Activated naive CD4-positive, alpha-beta T cell treated with anti-CD3 and anti-CD28 coated beads, Interleukin-2, amount 50 U/mL, for 16 hours (primary cell): ENCODE data around the gene F10.

ENCODE experiments used
- DNase-seq: peaks from one replicate; pipeline ENCODE4 v3.0.0-alpha.2; 2020

The F10 gene

GRCh38 chr13:113176822-113177221 is 54.2 kb downstream of the F10 start:
- no peak for DNase-seq

- no peak for DNase-seq
Measured at GRCh38 chr13:113178070-113178895, 55.7 kb downstream of the F10 start.

GRCh38 chr13:113178896-113179167 is 56.2 kb downstream of the F10 start:
- DNase-seq, result no peak

- DNase-seq, result no peak
Measured at GRCh38 chr13:113179374-113180230, 57.0 kb downstream of the F10 start.

- DNase-seq, result no peak
Measured at GRCh38 chr13:113182046-113182445, 59.4 kb downstream of the F10 start.

- DNase-seq, result no peak
Measured at GRCh38 chr13:113183450-113184129, 61.0 kb downstream of the F10 start.

GRCh38 chr13:113184568-113185440 is 62.2 kb downstream of the F10 start:
- DNase-seq, result no peak

GRCh38 chr13:113186061-113186900 is 63.7 kb downstream of the F10 start:
- DNase-seq, result no peak

GRCh38 chr13:113187263-113187669 is 64.7 kb downstream of the F10 start:
- DNase-seq, result peak; percentile 67

- DNase-seq, result no peak
Measured at GRCh38 chr13:113187883-113188665, 65.5 kb downstream of the F10 start.

- no peak for DNase-seq
Measured at GRCh38 chr13:113190181-113190580, 67.6 kb downstream of the F10 start.

GRCh38 chr13:113192279-113192678 is 69.7 kb downstream of the F10 start:
- DNase-seq, result no peak

- no peak for DNase-seq
Measured at GRCh38 chr13:113192902-113193301, 70.3 kb downstream of the F10 start.

GRCh38 chr13:113195360-113195759 is 72.8 kb downstream of the F10 start:
- DNase-seq, result no peak

- no peak for DNase-seq
Measured at GRCh38 chr13:113196970-113197737, 74.6 kb downstream of the F10 start.
